Myocyte (in vitro differentiated cells): ENCODE measurements around the gene CGB3. TPM values are rescaled to one million over a fixed set of nuclear protein-coding genes. Genes with fewer than 3 reads are reported as not detected.
A peak's percentile ranks its signal among the peaks of the same experiment; 100 is the strongest.

Experiments used
- DNase-seq: peaks from one replicate; pipeline ENCODE4 v3.0.0-alpha.2; 2012; ENCODE audit warnings: low read depth
- total RNA-seq: library from RNA; depleted of rRNA; stranded (reverse); fragments of >200 nt; gene quantifications from 2 replicates; pipeline ENCODE4 v1.2.3, GENCODE V29; 2014

Gene CGB3
- total RNA-seq, 1 donor from 2014 or later: not detected

GRCh38 chr19:49016067-49016839 is 7.9 kb downstream of the CGB3 start:
- no peak for DNase-seq

GRCh38 chr19:49014870-49015255 is 9.3 kb downstream of the CGB3 start:
- DNase-seq: no peak

DNA sequence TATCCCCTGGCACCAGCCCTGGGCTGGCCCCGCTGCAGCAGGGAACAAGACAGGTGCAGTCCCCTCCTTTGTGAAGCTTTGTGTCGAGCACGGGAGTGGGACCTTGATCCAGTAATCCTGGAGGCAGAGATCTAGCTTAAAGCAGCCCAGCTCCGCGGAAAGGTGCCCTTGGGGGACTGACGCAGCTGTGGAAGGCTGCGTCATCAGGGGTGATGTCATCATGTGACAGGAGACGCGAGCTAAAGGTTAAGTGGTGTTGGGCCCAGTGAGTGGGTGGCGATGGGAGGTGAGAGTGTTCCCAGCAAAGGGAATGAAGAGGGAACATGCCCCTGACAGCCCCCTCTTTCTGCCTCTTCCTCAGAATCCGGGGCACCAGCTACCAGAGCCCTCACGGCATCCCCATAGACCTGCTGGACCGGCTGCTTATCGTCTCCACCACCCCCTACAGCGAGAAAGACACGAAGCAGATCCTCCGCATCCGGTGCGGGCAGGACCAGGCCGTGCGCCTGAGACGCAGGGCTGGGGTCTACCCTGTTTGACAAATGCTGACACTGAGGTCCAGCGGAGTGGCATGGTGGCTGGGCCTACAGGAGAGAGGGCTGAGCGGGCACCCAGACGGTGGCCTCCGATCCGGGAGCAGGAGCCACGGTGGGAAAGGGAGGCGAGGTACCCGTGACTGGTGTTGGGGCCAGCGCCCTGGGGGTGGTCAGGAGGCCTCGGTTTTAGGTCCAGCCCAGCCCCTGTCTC is 9.8 kb downstream of the CGB3 start:
- DNase-seq: no peak

DNA sequence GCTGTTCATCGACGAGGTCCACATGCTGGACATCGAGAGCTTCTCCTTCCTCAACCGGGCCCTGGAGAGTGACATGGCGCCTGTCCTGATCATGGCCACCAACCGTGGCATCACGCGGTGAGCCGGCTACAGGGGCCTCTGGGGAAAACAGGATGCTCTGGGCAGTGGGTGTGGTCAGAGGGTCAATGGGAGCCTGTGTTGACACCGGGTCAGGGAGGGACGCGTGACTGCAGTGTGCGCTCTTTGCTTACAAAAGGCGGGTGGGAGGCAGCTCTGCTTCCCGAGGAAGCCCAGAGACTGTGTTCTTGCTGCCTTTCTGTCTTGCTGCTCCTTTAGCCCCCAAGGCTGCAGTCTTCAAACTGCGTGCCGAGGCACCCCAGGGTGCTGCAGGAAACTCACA is 12.9 kb downstream of the CGB3 start:
- no peak for DNase-seq

DNA sequence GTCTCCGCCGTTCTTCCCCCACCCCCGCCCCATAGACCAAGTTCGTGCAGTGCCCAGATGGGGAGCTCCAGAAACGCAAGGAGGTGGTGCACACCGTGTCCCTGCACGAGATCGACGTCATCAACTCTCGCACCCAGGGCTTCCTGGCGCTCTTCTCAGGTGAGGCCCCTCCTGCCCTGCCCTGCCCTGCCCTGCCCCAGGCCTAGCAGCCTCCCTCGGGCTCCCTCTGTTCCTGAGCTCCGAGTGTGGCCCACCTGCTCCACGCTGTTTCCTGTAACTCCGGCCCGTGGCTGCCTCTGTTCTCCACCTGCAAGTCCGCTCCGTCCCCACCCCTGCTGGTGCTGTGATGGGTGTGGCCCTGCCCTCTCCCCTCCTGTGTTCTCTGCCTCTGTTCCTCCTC is 13.7 kb downstream of the CGB3 start:
- no peak for DNase-seq

DNA sequence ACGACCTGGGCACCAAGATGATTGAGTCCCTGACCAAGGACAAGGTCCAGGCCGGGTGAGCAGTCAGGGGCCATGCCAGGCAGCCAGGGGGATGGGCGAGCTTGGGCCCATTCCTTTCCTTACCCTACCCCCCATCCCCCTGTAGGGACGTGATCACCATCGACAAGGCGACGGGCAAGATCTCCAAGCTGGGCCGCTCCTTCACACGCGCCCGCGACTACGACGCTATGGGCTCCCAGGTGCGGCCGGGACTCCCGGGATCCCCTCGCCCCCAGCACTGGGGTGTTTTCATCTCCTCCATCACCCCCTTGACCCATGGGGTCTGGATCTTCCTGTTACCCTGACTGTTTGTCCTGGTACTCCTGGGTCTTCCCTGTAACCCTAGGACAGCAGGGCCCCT is 14.3 kb downstream of the CGB3 start:
- no peak for DNase-seq

- DNase-seq: no peak
These were observed 17.2 kb downstream of the CGB3 start for GRCh38 chr19:49006905-49007304.

DNA sequence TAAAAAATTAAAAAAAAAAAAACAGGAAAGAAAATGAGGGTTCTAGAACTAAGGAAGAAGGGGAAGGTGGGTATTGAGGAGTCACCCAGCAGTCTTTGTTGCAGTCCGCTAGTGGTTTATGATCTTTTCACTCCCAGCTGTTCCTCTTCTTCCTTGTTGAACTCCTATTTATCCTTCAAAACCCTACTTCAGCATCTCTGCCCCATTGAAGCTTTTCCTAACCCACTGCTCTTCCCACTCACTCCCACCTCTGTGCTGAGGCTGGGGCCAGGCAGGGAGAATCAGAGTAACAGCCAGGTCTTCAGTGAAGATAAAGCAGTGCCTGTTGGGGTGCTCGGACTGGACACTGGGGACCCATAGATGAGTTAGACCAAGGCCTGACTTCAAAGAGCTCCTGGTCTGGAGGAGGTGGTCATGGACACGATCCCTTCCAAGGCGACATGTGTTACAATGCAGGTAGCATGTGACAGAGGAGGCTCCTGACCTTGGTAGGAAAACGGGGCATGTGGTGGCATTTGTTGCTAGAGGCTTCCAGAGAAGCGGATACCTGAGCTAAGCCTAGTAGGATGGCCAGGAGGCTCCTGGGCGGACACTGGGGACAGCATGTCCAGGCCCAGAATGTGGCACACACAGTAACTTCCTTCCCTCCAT is 19.0 kb downstream of the CGB3 start:
- DNase-seq: no peak

GRCh38 chr19:49004133-49004532 is 20.0 kb downstream of the CGB3 start:
- no peak for DNase-seq

DNA sequence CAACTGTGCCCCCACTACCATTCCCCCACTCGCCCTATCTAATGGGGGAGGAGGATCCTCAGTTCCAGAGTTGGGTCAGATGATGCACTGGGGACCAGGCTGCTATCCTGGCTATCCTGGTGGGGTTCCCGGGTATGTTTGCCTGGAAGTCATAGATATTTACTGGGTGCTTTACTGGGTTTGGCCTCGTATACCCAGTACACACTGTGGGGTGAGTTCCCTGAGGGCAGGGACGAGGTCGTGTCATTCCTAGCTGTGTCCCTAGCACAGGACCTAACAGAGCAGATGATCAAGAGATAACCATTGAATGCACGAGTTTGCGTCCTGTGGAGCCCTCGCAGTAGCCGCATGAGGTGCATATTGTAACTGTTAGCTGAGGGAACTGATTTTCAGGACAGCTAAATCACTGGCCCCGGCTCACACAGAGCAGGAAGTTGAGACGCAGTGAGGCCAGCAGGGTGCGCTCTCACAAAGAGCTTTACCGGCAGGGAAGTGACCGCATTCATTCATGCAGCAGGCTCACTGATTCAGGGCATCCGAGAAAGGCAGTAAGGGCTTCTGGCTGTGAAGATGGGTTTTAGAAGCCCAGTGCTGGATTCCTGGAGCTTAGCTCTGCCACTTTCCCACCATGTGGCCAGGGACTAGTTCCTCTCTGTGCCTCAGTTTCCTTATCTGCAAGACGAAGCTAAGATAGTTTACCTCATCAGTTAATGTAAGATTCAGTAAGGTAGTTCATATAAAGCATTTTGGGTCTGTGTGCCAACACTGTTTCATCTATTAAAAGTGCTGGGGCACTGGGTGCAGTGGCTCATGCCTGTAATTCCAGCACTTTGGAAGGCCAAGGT is 24.4 kb downstream of the CGB3 start:
- DNase-seq: peak; percentile 60

- peak; percentile 72 for DNase-seq
These were observed 26.2 kb downstream of the CGB3 start for GRCh38 chr19:48997972-48998371.

DNA sequence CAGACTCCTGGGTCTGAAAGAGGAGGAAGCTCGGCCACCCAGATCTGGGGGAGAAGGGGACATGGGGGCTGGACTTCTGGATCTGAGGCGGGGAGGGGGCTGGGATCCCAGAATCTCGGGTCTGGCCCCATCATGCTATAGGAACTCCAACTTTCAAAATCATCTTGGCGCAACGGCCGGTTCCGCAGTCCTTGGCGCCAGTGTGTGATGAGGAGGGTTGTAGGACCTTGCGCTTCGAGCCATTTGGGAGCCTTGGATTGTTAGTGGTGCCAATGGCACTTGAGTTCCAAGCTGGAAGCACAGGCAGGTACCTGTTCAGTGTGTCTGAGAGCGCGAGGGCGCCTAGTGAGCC is 30.1 kb downstream of the CGB3 start:
- DNase-seq: no peak

DNA sequence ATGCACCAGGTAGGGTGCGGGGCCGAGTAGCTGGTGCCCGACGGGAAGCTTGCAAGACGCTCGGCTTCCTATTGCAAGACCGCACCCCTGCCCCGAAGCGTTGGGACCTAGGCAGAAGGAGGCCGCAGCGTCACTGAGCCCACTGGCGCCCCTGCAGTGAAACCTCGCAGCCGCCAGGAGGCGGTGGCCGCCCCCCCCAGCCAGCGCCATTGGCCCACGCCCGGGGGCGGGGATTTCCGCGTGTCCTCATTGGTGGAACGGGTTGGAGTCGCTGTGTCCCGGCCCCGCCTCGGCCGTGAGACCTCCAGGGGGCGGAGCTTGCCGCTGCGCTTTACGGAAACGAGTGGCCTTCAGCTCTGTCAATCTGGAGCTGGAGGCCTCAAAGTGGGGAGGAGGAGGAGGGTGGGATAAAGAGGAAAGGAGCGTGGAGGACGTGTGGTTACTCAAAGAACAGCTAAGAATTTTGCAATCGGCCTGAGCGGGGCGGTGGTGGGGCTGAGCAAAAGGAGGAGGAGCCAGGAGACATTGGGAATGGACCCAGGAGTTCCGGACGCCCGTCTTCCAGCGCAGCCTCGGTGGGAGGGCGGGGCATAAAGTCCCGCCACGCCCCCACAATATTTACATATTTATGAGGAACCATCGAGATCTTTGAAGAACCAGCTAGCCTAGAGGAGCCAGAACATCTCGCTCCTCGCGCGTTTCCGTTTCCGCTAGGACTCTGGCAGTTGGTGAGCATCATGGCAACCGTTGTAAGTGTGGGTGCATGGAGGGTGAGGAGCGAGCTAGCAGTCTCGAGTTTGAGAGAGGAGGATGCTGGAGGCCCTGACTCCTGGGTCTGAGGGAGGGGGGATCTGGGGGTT is 30.7 kb downstream of the CGB3 start, which contains the start of the genes GYS1 and RUVBL2:
TSS of gene GYS1 (minus strand) at position 135 of the 860 bp plus-strand sequence. CDS start 197 bp downstream, outside the sequence.
TSS of gene RUVBL2 (plus strand) at position 713 of the 860 bp plus-strand sequence. CDS start at position 738, 25 bp downstream.
- peak; percentile 100 for DNase-seq

DNA sequence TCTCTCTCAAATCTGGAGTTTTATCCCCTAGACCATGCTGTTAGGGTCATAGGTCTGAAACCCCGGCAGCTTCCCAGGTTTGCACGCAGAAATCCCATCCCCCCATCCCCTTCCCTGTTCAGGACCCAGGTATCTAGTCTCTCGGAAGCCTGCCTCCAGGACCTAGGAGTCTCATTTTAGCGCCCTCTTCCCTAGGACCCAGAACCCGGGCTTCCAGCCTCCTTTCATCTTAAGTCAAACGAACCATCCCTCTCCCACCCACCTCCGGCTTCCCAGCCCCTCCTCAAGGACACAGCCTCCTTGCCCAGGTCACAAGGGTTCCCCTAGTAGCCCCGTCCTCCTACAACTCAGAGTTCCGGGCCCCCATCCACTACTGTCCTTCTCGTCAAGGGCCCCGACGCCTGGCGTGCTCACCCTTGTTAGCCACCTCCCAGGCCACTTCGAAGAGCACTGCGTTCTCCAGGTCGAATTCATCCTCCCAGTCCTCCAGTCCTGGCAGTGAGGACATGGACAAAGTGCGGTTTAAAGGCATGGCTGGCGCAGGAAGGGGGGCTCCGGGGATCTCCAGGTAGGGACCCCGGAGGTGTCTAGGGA is 31.5 kb downstream of the CGB3 start:
- no peak for DNase-seq

DNA sequence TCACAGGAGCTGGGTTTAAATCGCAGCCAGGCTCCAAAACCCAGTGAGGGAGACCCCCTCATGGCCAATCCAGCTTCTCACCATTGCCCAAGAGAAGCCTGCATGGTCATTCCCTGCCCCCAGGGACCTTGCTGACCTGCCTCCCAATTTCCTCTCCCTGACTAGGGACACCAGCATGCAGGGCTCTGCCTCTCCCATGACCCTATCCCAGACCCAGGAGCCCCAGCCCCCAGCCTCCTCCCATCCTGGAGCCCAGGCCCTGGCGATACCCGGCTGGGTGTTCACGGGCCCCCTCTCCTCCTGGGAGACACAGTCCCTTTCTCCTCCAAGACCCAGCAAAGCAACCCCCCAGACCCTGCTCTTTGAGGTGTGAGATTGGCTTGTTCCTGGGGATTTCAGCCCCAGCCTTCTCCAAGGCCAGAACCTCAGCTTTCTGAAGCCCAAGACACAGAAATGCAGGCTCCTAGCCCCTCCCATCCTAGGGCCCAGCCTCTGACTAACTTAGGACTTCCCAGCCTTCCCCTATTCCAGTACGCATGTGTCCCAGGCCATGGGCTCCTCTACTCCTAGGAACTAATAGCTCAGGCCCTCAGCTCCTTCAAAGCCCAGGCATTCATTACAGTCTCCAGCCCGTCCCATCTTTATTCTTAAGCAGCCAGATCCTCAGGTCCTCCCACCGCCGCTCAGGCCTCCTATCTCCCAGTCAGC is 32.1 kb downstream of the CGB3 start:
- DNase-seq: peak; percentile 92

- DNase-seq: peak; percentile 74
These were observed 33.0 kb downstream of the CGB3 start for GRCh38 chr19:48991011-48991609.

DNA sequence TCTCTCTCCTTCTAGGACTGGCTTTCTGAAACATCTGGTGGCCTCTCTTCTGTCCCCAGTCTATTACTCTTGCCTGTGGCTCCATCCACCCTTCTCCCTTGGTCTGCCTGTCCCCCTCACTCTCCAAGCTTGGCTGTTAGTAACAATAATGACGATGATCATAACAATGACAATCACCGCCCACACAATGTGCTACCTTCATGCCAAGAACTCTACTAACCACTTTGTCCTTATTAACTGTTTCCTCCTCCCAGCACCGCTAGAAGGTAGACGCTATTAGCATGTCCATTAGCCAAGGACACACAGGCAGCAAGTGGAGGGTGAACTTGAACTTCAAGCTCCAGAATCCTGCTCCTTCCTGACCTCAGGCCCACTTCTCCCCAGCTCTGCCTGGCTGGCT is 33.7 kb downstream of the CGB3 start:
- DNase-seq: peak; percentile 59

DNA sequence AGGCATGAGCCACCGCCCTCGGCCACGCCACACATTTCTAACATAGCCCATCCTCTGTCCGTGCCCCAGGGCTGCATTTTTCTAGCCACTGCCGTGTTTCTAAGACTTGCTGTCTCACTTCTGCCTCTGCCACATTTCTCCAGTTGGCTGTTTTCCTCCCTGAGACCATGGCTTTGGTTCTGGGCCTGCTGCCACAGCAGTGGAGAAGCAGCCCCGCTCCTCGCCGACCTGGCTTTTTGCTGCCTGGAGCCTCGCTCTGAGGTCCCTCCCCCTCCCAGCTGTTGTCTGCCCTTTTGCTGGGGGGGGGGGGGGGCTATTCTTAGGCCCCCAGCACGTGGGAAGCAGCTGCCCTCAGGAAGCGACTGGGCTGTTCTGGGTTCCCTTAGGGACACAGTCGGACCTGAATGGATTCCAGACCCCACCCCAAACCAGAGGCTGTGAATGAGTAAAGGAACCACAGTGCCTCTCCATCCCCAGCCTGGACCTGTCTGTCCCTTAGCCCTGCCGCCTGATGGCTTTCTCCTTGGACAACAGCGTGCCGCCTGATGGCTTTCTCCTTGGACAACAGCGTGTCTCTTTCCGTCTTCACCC is 34.3 kb downstream of the CGB3 start:
- peak; percentile 99 for DNase-seq
